Natural killer cell (primary cell): Measurements from ENCODE around the gene USP37. TPM values are rescaled to one million over a fixed set of nuclear protein-coding genes. Genes with fewer than 3 reads are reported as not detected.

Experiments used
- ATAC-seq, 3 donors: fragments of 150-1000 bp in 2 of 3; fragments of 200-7000 bp in 1 of 3; cut with Tn5 transposase; 1 replicate in 1 of 3; 2 replicates in 2 of 3; pipeline ENCODE4 v1.10.0; 2021; ENCODE audit warnings: mild to moderate bottlenecking in 2 of 3, moderate library complexity in 2 of 3
- DNase-seq, 2 donors: peaks; one replicate each; pipeline versions ENCODE4 v3.0.0 to v3.0.0-alpha.2; 2013 to 2021; ENCODE audit warnings: mixed read lengths in 1 of 2
- H3K27ac ChIP-seq: one replicate; pipeline ENCODE4 v1.5.1; 2013; ENCODE audit warnings: mild to moderate bottlenecking, low read length
- H3K27me3 ChIP-seq: one replicate; pipeline ENCODE4 v1.6.1; 2013; ENCODE audit warnings: low read length; ENCODE audit not compliant: control insufficient read depth, insufficient read depth
- H3K36me3 ChIP-seq: one replicate; pipeline ENCODE4 v1.6.1; 2013; ENCODE audit warnings: low read length; ENCODE audit not compliant: control insufficient read depth, insufficient read depth
- H3K4me1 ChIP-seq: one replicate; pipeline ENCODE4 v1.6.1; 2013; ENCODE audit warnings: low read length; ENCODE audit not compliant: control insufficient read depth, insufficient read depth
- H3K4me3 ChIP-seq: one replicate; pipeline ENCODE4 v1.5.1; 2013; ENCODE audit warnings: low read length
- H3K9me3 ChIP-seq: one replicate; pipeline ENCODE4 v1.6.1; 2013; ENCODE audit warnings: low read length; ENCODE audit not compliant: control insufficient read depth, insufficient read depth
- H3K27ac Mint-ChIP-seq, 2 donors: one replicate each; pipeline ENCODE4 v1.8.0; 2022; ENCODE audit warnings: mild to moderate bottlenecking in 2 of 2, mixed read lengths in 2 of 2, moderate library complexity in 1 of 2
- H3K27me3 Mint-ChIP-seq, 2 donors: one replicate each; pipeline ENCODE4 v1.8.0; 2022; ENCODE audit warnings: low read depth in 2 of 2, mixed read lengths in 2 of 2
- H3K36me3 Mint-ChIP-seq: one replicate; pipeline ENCODE4 v1.8.0; 2022; ENCODE audit warnings: mixed read lengths
- H3K4me1 Mint-ChIP-seq, 2 donors: one replicate each; pipeline ENCODE4 v1.8.0; 2022; ENCODE audit warnings: mixed read lengths in 2 of 2
- H3K4me3 Mint-ChIP-seq: one replicate; pipeline ENCODE4 v1.8.0; 2022; ENCODE audit warnings: mild to moderate bottlenecking, moderate library complexity, mixed read lengths
- H3K9me3 Mint-ChIP-seq, 2 donors: one replicate each; pipeline ENCODE4 v1.8.0; 2022; ENCODE audit warnings: mixed read lengths in 2 of 2
- WGBS: methylation state at CpG from one replicate; pipeline ENCODE4 v1.1.7; 2013; ENCODE audit warnings: missing lambda C conversion rate; ENCODE audit not compliant: insufficient coverage; 5-methylcytosine and 5-hydroxymethylcytosine counted together
- intact Hi-C: fragments of 100-400 bp; cut with micrococcal nuclease; formaldehyde crosslinking; loops from one replicate; pipeline ENCODE4 v1.14.2; 2022
- total RNA-seq, 4 donors: library from RNA; stranded (reverse); fragments of 120-200 nt in 1 of 4; gene quantifications; one replicate each; pipeline versions ENCODE4 v1.2.3 to v1.2.4, GENCODE V29; 2013 to 2022
- TF ChIP-seq, protein P1 (sequence below): fragments of 200-600 bp; IDR thresholded peaks from one replicate; pipeline ENCODE4 v1.8.0; 2022; ENCODE audit warnings: antibody characterized with exemption

Gene USP37
- total RNA-seq, 3 donors from 2014 or later (not counting 1 experiment from before 2014, with no cell fraction given): 18.3 to 26.2 (median 21.6) TPM

DNA sequence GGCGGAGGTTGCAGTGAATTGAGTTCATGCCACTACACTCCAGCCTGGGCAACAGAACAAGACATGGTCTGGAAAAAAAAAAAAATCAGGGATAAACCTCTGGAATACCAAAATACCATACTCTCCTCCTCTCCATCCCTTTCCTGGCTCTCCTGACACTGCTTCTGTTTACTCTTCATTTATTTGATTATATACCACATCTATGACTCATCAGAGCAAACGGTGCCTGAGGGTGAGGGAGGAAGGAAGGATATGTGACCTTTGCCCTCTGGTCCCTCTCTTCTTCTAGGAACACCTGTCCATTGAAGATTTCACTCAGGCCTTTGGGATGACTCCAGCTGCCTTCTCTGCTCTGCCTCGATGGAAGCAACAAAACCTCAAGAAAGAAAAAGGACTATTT lies 119.2 kb downstream of the USP37 start:
- Histone ChIP-seq H3K9me3 (no peaks in the 10 kb centered on the region), H3K4me3 (no peak overlapping the region), H3K27me3 (no peaks in the 10 kb centered on the region), H3K36me3 (peaks cover 20% of the 10 kb centered on the region), H3K27ac (no peak overlapping the region), H3K4me1 (no peaks in the 10 kb centered on the region)
- no peak for DNase-seq
- ATAC-seq: no peak
- Mint-ChIP-seq H3K4me3 (no peak overlapping the region), H3K36me3 (peaks cover 16% of the 10 kb centered on the region), H3K27me3 (no peaks in the 10 kb centered on the region), H3K27ac (no peak overlapping the region), H3K9me3 (no peaks in the 10 kb centered on the region), H3K4me1 (peaks cover 0 to 6% of the 10 kb centered on the region in 2 donors)
- WGBS: 89% methylated on average over 2 of the region's 3 CpGs
- intact Hi-C loops: no loop called here
- TF ChIP-seq, protein P1, sequence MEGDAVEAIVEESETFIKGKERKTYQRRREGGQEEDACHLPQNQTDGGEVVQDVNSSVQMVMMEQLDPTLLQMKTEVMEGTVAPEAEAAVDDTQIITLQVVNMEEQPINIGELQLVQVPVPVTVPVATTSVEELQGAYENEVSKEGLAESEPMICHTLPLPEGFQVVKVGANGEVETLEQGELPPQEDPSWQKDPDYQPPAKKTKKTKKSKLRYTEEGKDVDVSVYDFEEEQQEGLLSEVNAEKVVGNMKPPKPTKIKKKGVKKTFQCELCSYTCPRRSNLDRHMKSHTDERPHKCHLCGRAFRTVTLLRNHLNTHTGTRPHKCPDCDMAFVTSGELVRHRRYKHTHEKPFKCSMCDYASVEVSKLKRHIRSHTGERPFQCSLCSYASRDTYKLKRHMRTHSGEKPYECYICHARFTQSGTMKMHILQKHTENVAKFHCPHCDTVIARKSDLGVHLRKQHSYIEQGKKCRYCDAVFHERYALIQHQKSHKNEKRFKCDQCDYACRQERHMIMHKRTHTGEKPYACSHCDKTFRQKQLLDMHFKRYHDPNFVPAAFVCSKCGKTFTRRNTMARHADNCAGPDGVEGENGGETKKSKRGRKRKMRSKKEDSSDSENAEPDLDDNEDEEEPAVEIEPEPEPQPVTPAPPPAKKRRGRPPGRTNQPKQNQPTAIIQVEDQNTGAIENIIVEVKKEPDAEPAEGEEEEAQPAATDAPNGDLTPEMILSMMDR: no peak

DNA sequence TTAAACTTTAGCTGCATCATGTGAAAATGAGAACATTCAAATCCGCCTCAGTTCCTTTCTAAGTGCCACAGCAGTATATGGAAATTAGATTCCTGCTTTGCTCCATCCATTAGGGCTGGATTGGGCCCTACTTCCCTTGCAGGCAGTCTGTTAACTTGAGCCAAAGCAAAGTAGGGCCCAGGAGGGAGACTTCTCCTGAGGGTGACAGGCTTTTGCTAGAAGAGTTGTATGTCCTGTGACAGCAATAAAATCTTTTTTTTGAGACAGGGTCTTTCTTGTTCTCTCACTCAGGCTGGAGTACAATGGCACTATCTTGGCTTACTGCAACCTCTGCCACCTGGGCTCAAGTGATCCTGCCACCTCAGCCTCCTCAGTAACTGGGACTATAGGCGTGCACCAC lies 121.1 kb downstream of the USP37 start:
- peaks cover 13% of the 10 kb centered on the region for H3K36me3 Mint-ChIP-seq
- Histone ChIP-seq H3K36me3 (peaks cover 7% of the 10 kb centered on the region), H3K4me3 (no peak overlapping the region), H3K27ac (no peak overlapping the region), H3K9me3 (no peaks in the 10 kb centered on the region), H3K27me3 (no peaks in the 10 kb centered on the region), H3K4me1 (no peaks in the 10 kb centered on the region)
- no peak overlapping the region for H3K4me3 Mint-ChIP-seq
- TF ChIP-seq, protein P1: no peak
- H3K9me3 Mint-ChIP-seq: no peaks in the 10 kb centered on the region
- DNase-seq (no peak), ATAC-seq (no peak)
- no peaks in the 10 kb centered on the region for H3K27me3 Mint-ChIP-seq
- WGBS: 98% methylated on average over 2 of the region's 2 CpGs
- H3K27ac Mint-ChIP-seq: no peak overlapping the region
- peaks cover 4 to 6% of the 10 kb centered on the region in 2 donors for H3K4me1 Mint-ChIP-seq
- intact Hi-C loops: no loop called here

DNA sequence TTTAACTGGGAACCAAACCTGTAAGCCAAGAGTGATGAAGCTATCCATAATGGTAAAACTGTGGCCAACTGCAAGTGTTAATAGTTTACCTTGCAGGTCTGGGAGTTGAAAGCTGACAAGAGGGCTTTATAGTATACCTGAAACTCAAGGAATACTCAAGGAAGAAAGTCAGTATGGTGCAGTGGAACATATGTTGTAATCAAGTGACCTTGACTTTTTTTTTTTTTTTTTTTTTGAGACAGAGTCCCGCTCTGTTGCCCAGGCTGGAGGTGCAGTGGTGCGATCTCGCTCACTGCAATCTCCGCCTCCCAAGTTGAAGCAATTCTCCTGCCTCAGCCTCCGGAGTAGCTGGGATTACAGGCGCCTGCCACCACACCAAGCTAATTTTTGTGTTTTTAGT lies 121.6 kb downstream of the USP37 start:
- Histone ChIP-seq H3K4me1 (no peaks in the 10 kb centered on the region), H3K4me3 (no peak overlapping the region), H3K36me3 (peaks cover 7% of the 10 kb centered on the region), H3K9me3 (no peaks in the 10 kb centered on the region), H3K27ac (no peak overlapping the region), H3K27me3 (no peaks in the 10 kb centered on the region)
- TF ChIP-seq, protein P1: no peak
- H3K9me3 Mint-ChIP-seq: no peaks in the 10 kb centered on the region
- H3K4me1 Mint-ChIP-seq: peaks cover 4 to 6% of the 10 kb centered on the region in 2 donors
- H3K27ac Mint-ChIP-seq: no peak overlapping the region
- WGBS: 99% methylated on average over 6 of the region's 6 CpGs
- no peaks in the 10 kb centered on the region for H3K27me3 Mint-ChIP-seq
- DNase-seq: no peak
- no peak overlapping the region for H3K4me3 Mint-ChIP-seq
- intact Hi-C loops: no loop called here
- no peak for ATAC-seq
- peaks cover 13% of the 10 kb centered on the region for H3K36me3 Mint-ChIP-seq

DNA sequence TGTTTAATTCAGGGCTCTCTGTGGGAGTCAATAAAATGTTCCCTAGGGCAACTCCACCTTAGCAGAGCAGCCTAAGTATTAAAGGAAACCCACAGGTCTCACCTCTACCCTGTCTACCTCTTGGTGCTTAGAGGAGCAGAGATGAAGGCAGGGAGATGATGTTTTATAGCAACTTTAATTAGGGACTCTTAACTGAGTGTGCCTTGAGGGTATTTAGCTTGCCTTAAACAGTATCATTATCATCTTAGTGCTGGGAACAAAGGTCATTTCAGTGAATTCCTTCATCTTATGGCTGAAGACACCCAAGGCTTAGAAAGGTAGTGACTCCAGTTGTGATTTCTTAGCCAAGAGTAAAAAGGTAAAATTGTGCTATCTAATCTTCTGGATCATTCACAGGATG lies 122.5 kb downstream of the USP37 start:
- no peak overlapping the region for H3K27ac Mint-ChIP-seq
- intact Hi-C loops: no loop called here

More for the DNA sequence above, 122.5 kb downstream of the USP37 start:
- H3K36me3 ChIP-seq: peaks cover 7% of the 10 kb centered on the region
- no peak overlapping the region for H3K4me3 Mint-ChIP-seq
- no peaks in the 10 kb centered on the region for H3K9me3 ChIP-seq
- TF ChIP-seq, protein P1: no peak
- no peaks in the 10 kb centered on the region for H3K4me1 ChIP-seq
- DNase-seq (no peak), ATAC-seq (no peak)
- H3K36me3 Mint-ChIP-seq: peaks cover 13% of the 10 kb centered on the region
- H3K4me1 Mint-ChIP-seq: peaks cover 4 to 6% of the 10 kb centered on the region in 2 donors
- H3K27me3 Mint-ChIP-seq: no peaks in the 10 kb centered on the region
- H3K4me3 ChIP-seq: no peak overlapping the region
- H3K27ac ChIP-seq: no peak overlapping the region
- no peaks in the 10 kb centered on the region for H3K9me3 Mint-ChIP-seq
- H3K27me3 ChIP-seq: no peaks in the 10 kb centered on the region
